OCI-LY7 (cell line): ENCODE results near the gene ZNF138. TPM values are rescaled to one million over a fixed set of nuclear protein-coding genes. Genes with fewer than 3 reads are reported as not detected.

Experiments
- BruUV-seq: library from RNA; stranded (reverse); fragments of 400-500 nt; replicated peaks from 2 replicates; lab custom pipeline; 2021; lab: Mats Ljungman, UMichigan
- CTCF ChIA-PET: fragments of 300-600 bp; sonication (Branson Sonifier 250); formaldehyde crosslinking; loops from one replicate; lab custom pipeline; 2022; ENCODE audit warnings: antibody characterized with exemption; ENCODE audit not compliant: unreplicated experiment; lab: Charles Lee
- POLR2A ChIA-PET: fragments of 300-600 bp; sonication (Branson Sonifier 250); formaldehyde crosslinking; loops from one replicate; lab custom pipeline; 2022; ENCODE audit warnings: antibody characterized with exemption; lab: Charles Lee
- DNase-seq: peaks from one replicate; pipeline ENCODE4 v3.0.0-alpha.2; 2015; ENCODE audit warnings: low spot score
- H2AFZ ChIP-seq: fragments of 200-600 bp; sonication (generic), shearing (Covaris generic); 2 replicates; pipeline ENCODE4 v1.6.1; 2014; ENCODE audit warnings: mild to moderate bottlenecking, antibody characterized with exemption, low read length, moderate library complexity
- H3K27ac ChIP-seq: fragments of 200-600 bp; sonication (generic); 2 replicates; pipeline ENCODE4 v1.5.1; 2014; ENCODE audit warnings: mixed run types, low read depth, mild to moderate bottlenecking, moderate library complexity, low read length, inconsistent platforms; ENCODE audit not compliant: poor library complexity, severe bottlenecking
- H3K36me3 ChIP-seq: fragments of 200-600 bp; sonication (generic); 2 replicates; pipeline ENCODE4 v1.6.1; 2014; ENCODE audit warnings: mild to moderate bottlenecking, antibody characterized with exemption, low read length, moderate library complexity, mixed read lengths; ENCODE audit not compliant: insufficient read depth
- H3K4me1 ChIP-seq: fragments of 200-600 bp; sonication (generic); 2 replicates; pipeline ENCODE4 v1.5.1; 2014; ENCODE audit warnings: mild to moderate bottlenecking, low read length; ENCODE audit not compliant: insufficient read depth, poor library complexity, severe bottlenecking
- H3K4me2 ChIP-seq: fragments of 200-600 bp; sonication (generic); 2 replicates; pipeline ENCODE4 v1.6.1; 2014; ENCODE audit warnings: mild to moderate bottlenecking, low read length
- H3K4me3 ChIP-seq: fragments of 200-600 bp; sonication (generic); 2 replicates; pipeline ENCODE4 v1.5.1; 2014; ENCODE audit warnings: mild to moderate bottlenecking, low read depth, low read length; ENCODE audit not compliant: poor library complexity, severe bottlenecking
- H3K79me2 ChIP-seq: fragments of 200-600 bp; sonication (generic); 2 replicates; pipeline ENCODE4 v1.6.1; 2016; ENCODE audit warnings: low read depth, mild to moderate bottlenecking, low read length, moderate library complexity, mixed read lengths; ENCODE audit not compliant: insufficient read depth
- H3K9me2 ChIP-seq: fragments of 200-600 bp; sonication (generic); 2 replicates; pipeline ENCODE4 v1.6.1; 2016; ENCODE audit warnings: mild to moderate bottlenecking, low read length, mixed read lengths; ENCODE audit not compliant: insufficient read depth
- H3K9me3 ChIP-seq: fragments of 200-600 bp; sonication (generic); 2 replicates; pipeline ENCODE4 v1.6.1; 2014; ENCODE audit warnings: mild to moderate bottlenecking, mixed run types, low read length, mixed read lengths
- H4K20me1 ChIP-seq: fragments of 200-600 bp; sonication (generic); 2 replicates; pipeline ENCODE4 v1.6.1; 2014; ENCODE audit warnings: mild to moderate bottlenecking, antibody characterized with exemption, low read length, moderate library complexity, mixed read lengths; ENCODE audit not compliant: insufficient read depth
- CTCF ChIP-seq: fragments of 200-600 bp; sonication (generic); conservative IDR thresholded peaks from 2 replicates; pipeline ENCODE4 v1.5.1; 2014; ENCODE audit warnings: mild to moderate bottlenecking, antibody characterized with exemption, low read length, moderate library complexity, mixed read lengths
- EZH2phosphoT487 ChIP-seq: fragments of 200-600 bp; sonication (generic); IDR thresholded peaks from 2 replicates; pipeline ENCODE4 v1.6.1; 2018; ENCODE audit warnings: low read depth, borderline replicate concordance, mild to moderate bottlenecking, mixed run types, antibody characterized with exemption, low read length, moderate library complexity, mixed read lengths
- intact Hi-C: fragments of 100-400 bp; cut with micrococcal nuclease; formaldehyde crosslinking; loops from one replicate; pipeline ENCODE4 v1.10.0; 2022; ENCODE audit not compliant: unreplicated experiment
- total RNA-seq, 2 experiments: library from RNA; depleted of rRNA in 1 of 2; stranded (reverse); fragments of >200 nt in 1 of 2; shearing (Covaris generic) in 1 of 2; gene quantifications; 2 replicates each; pipeline ENCODE4 v1.2.3, GENCODE V29; 2014 to 2022

Gene ZNF138
- total RNA-seq, 2 experiments from 2014 or later: 23.5 to 25.6 TPM

GRCh38 chr7:64747802-64748201 lies 46.4 kb upstream of the ZNF138 start:
- ChIA-PET CTCF (no interaction called here), POLR2A (no interaction called here)
- TF ChIP-seq EZH2phosphoT487: no peak
- TF ChIP-seq CTCF: no peak
- intact Hi-C loops: no loop called here
- no peaks in the 10 kb centered on the region for H3K4me1 ChIP-seq
- no peak for DNase-seq
- no peaks in the 10 kb centered on the region for H3K79me2 ChIP-seq
- no peak overlapping the region for H2AFZ ChIP-seq
- no peak overlapping the region for H3K4me3 ChIP-seq
- H3K9me2 ChIP-seq: no peaks in the 10 kb centered on the region
- no peaks in the 10 kb centered on the region for H4K20me1 ChIP-seq
- H3K4me2 ChIP-seq: no peak overlapping the region
- no TSS peak for BruUV-seq
- no peaks in the 10 kb centered on the region for H3K36me3 ChIP-seq
- peaks cover 4% of the 10 kb centered on the region; the same call in 1 of the 2 replicates for H3K9me3 ChIP-seq
- H3K27ac ChIP-seq: no peak overlapping the region

- intact Hi-C loops: no loop called here
- POLR2A ChIA-PET: no interaction called here
- Histone ChIP-seq H3K4me3 (no peak overlapping the region), H3K4me1 (no peaks in the 10 kb centered on the region), H3K4me2 (no peak overlapping the region), H3K9me3 (peaks cover 6% of the 10 kb centered on the region; the same call in 1 of the 2 replicates), H3K9me2 (no peaks in the 10 kb centered on the region), H4K20me1 (no peaks in the 10 kb centered on the region), H3K27ac (no peak overlapping the region), H2AFZ (no peak overlapping the region), H3K36me3 (no peaks in the 10 kb centered on the region), H3K79me2 (no peaks in the 10 kb centered on the region)
- DNase-seq: no peak
- TF ChIP-seq CTCF (no peak), EZH2phosphoT487 (no peak)
- CTCF ChIA-PET: no interaction called here
- no TSS peak for BruUV-seq
Observed at GRCh38 chr7:64753032-64753431, 41.2 kb upstream of the ZNF138 start.

- CTCF ChIA-PET: no interaction called here
- BruUV-seq: no TSS peak
- Histone ChIP-seq H3K79me2 (no peaks in the 10 kb centered on the region), H3K27ac (no peak overlapping the region), H3K9me2 (no peaks in the 10 kb centered on the region), H3K4me3 (no peak overlapping the region), H3K36me3 (no peaks in the 10 kb centered on the region), H3K4me1 (no peaks in the 10 kb centered on the region), H3K9me3 (0 out of 2 replicates have a peak, but pooled peaks cover 4% of the 10 kb centered on the region), H4K20me1 (no peaks in the 10 kb centered on the region), H2AFZ (no peak overlapping the region), H3K4me2 (no peak overlapping the region)
- POLR2A ChIA-PET: interaction anchor here (0.6 kb wide), 1 partner anchor 30 kb away, joined by 3 read pairs; no protein-coding TSS in a partner anchor
- intact Hi-C loops: no loop called here
- DNase-seq: no peak
- no peak for TF ChIP-seq CTCF
Observed at GRCh38 chr7:64755865-64756264, 38.4 kb upstream of the ZNF138 start.
